Activated T-cell treated with anti-CD3 and anti-CD28 coated beads, Interleukin-2, amount 50 U/mL, for 48 hours (primary cell): ENCODE data around the gene VGLL4.
"Not testable (repeated sequence)": the region's sequence is repeated elsewhere in the genome, so short reads cannot be mapped to it uniquely, and the experiment has no call there.

Experiments used
- DNase-seq, 2 experiments: peaks; one replicate each; pipeline ENCODE4 v3.0.0-alpha.2; 2020

The VGLL4 gene

DNA sequence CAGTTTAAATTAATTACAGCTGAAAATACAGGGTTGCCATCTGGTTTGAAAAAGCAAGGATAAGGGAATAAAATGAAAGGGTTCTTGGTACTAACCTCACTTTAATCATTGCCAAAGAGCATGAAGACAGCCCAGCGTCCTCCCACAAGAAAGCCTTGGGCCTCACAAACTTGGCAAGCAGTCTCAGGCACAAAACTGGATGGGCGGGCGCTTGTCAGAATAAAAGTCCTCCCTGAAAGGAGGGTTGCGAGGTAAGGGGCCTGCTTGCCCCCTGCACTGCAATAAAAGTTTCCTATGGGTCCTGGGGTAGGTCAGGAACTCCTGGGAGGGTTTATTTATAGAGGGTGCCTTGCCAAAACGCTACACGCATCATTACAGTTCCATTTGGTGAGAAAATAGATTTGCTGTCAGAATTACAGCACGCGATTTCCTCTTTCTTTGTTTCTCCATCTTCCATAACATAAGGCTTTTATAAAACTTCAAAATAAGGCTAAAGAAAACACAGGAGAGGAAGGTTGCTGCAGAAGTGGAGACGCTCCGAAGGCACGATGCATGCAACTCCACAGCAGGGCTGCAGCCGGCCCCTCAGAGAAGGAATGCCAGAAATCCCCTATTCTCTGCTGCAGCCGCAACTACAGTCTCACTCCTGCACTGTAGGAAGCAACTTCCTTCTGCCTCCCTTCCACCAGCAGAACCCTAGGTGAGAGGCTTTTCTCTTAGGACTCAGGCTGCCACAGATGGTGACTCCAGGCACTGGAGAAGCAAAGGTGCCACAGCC is 61.3 kb downstream of the VGLL4 start:
- no peak for DNase-seq

DNA sequence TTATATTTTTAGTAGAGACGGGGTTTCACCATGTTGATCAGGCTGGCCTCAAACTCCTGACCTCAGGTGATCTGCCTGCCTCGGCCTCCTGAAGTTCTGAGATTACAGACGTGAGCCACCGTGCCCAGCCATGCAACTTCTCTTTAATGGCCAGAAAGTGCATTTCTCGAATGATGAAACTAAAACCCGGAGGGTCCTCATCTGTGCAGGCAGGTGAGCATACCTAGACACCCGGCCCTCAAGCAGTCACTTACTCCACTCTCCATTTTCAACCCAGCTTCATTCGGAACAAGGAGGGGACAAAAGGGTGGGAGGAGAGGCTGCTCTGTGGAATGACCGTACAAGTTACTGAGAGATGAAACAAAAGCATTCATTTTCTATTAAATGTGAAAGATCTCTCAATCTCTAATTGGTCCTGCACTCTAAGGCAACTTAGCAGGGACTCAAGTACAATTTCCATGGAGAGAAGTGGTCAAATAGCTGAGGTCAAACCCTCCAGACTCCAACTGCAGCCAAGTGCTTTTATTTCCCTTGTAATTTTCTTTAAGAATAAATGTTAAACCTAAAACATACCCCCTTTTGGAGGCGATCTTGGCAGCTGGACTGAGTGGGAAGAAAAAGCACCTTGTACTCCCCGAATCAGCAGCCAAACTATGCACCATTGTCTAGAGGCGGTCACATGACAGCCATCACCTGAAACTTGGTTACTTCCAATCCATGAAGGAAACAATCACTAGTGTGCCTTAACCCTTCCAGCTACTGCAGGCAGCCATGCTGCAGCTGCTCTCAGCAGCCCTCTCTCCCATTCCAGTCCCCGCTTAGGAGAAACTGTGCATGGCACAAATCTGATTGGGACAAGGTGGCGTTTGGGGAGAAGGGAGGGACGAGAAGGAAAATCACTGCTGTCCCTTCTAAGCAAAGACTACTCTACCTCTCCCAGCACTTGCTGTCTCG is 62.2 kb downstream of the VGLL4 start:
- no peak for DNase-seq

DNA sequence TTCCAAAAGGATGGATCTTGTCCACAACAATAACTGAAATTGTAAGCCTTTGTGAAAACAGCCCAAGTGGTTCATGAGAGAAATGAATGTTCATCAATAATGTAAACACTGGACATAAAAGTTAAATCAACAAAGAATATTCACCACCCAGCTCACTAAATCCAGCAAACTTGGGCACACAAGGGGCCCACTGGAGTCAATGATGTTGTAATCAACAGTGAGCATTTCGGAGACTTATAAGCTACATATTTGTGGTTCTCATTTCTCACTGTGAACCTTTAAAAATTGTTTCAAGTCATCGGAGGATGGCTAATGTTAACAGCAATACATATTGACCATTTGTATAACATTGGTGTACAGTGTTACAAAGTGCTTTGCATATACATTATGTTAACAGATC is 63.1 kb downstream of the VGLL4 start:
- DNase-seq: no peak

DNA sequence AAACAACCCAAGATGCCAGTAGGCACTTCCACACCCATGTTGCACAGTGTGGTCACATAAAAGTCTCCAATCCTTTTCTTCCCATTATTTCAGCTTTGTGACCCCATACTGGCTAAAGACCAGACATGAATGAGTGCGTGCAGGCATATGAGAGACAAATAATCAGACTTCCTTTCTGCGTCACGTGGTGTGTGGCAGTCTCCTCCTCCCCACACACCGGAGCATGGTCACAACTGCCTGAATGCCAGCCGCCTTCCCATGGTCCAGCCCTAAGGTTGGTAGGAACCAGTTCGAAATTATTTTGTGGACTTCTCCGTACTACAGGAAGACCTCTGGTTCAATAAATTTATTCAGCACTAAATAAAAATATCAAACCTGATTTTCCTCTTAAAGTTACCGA is 65.5 kb downstream of the VGLL4 start:
- no peak for DNase-seq

DNA sequence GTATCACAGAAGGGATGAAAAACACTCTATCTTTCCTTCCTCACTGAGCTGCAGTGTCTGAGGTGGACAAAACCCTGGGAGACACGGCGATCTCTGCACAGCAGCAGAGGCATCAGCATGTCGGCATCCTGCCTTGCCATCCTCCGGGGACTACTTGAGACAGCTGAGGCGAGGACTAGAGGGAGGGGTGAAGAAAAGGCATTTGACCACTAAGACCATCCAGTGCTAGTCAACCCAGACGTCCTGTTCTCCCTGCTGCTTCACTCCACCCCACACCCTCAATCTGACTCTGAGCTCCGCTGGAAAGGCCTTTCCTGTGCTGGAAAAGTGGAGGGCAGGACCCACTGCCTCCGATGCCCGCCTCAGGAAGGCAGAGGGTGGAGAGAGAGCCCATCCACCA is 67.3 kb downstream of the VGLL4 start:
- no peak for DNase-seq

DNA sequence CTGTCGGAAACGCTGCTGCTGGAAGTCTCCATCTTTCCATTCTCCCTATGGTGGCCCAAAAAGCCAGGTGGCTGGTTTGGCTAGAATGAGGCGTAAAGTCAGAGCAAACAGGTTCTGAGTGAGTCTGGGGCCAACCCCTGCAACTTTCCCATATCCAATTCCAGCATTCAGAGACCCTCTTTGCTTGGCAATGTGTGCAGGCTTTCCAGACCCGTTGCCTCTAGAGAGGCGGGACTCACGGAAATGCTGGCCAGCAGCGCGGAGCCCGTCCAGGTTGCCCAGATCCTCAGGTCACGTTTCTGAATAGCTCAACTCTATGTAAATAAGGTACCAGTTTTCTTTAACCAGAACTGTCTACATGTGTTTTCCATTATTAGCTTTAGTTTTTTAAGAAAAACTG is 68.0 kb downstream of the VGLL4 start:
- DNase-seq: no peak

DNA sequence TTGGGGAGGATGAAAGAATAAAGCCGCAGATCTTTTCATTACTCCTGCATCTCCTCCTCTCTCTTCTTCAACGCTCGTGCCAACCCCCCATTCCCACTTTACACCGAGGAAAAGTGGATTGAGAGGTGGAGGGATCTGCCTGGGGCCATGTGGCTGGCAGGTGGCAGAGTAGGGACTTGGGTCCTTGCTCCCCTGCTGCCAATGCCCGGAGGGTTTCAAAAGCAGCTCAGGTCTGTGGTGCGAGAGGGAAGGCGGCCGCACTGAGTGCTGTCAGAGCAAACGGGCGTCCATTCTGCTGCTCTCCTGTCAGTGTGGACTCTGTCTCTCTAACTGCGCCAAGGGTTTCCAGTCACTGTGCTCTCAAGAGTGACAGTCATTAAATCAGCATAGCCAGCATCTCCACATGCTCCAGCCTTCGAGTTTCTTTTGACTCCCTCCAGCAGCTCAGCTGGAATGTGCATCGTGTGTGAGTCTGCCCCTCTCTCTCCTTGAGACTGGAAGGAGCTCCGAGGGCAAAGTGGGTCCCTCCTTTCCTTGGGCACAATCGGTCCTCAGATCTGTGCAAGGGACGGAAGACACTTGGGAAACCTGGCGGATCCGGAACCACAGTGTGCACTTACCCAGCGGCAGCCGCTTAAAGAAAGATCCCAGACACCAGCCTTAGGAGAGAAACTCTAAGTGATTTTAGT is 68.6 kb downstream of the VGLL4 start:
- DNase-seq: no peak

DNA sequence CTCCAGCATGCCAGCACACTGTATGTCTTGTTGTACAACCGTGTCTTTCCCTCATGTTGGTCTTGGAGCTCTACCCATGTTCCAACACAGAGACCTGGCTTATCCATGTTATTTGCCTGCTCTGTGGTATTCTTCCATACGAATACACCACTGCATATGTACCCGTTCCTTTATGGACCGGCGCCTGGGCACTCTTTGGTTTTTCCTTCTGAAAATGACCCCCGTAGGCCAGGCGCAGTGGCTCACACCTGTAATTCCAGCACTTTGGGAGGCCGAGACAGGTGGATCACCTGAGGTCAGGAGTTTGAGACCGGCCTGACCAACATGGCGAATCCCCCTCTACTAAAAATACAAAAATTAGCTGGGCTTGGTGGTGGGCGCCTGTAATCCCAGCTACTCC is 71.1 kb downstream of the VGLL4 start:
- not testable (repeated sequence) for DNase-seq

DNA sequence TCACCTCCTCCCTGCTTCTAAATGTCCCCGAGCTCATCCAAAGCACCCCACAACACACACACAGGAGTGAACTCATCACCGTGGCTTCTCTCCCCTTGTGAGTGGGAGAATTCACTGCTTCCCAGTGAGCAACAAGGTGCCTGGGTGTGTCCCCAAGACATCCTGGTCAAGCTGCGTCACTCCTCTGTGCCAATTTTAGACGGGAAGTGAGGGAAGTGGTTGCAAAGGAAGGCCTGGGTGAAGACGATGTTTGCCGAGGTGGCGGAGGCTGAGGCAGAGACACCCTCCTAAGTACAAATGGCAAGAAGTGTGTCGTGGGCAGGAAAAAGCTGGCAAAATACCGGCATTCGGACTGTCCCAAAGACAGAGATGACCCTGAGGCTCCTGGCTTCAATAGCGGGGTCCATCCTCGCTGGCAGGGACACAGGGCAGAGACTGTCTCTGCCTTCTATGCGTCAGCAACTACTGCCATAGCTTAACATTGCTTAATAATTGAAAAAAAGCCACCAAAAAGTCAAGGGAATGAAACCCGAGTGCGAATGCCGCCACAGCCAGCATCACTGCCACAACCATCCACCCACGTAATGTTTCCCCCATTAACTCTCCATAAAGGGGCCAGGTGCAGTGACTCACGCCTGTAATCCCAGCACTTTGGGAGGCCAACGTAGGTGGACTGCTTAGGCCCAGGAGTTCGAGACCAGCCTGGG is 72.8 kb downstream of the VGLL4 start:
- no peak for DNase-seq

DNA sequence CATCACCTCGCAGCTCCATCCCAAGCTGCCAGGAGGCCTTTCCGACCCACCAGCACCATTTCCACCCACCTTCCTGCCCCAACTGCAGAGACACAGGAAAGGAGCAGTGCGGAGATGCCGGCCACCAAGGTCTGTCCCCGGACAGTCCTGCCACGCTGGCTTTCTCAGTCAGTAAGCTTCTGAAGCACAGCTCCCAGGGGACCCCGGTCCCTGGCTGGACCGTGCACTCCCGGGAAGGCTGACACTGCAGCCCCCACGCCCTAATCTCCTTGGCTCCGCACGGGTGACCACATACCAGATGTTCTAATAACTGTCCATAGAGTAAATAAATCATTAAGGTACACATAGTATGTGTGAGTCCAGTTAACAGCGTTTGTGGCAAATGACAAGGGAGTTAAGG is 73.5 kb downstream of the VGLL4 start:
- no peak for DNase-seq

DNA sequence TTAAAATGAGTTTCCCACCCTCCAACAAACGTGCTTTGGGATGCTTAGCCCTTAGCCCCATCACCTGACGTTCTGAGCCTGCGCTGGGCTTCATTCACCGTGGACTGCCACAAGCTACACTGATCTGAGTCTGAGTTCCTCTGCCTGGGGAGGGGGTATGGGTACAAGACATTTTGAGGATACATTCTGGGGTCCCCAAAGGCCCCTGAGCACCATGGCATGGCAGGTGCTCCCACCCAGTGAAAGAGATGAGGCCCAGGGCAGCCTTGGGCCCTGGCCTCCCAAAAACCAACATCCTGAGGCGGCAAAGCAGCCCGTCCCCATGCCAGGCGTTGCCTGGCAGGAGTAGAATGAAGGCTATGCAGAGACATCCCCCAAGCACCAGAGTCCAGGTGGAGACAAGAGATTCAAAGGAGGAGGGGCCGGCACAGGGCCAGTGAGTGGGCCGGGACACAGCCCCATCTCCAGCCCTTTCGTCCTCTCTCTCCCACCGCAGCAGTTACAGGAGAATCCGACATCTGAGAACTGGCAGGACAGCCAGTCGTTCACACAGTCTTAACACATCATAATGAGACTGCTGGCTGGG is 74.5 kb downstream of the VGLL4 start:
- DNase-seq: no peak

DNA sequence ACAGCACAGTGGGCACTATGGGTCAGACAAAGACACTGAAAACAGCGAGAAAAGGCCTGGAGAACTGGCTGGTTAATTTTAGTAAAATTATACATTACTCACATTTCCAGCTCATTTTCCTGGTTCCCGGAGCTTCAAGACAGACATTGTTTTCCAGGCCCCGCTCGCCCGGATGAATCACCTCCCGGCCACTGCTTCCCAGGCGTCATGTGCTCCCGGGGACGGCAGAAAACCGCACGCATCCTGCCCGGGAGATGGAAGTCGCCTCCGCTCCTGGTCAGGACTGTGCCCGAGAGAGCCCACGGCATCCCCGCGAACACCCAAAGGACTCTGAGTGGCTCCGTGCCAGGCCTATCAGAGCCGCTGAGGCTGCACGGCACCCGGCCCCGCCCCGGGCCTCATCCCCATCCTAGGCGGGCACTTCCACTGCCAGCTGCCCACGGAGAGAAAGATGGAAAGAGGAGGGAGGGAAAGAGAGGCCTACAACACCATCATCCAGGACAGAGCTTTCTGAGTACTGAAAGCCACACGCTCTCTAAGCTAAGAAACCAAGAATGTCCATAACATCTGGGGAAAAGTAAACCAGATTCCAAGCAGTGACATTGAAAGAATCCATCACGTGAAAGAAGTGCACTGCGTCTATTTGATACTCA is 75.1 kb downstream of the VGLL4 start:
- DNase-seq: no peak

DNA sequence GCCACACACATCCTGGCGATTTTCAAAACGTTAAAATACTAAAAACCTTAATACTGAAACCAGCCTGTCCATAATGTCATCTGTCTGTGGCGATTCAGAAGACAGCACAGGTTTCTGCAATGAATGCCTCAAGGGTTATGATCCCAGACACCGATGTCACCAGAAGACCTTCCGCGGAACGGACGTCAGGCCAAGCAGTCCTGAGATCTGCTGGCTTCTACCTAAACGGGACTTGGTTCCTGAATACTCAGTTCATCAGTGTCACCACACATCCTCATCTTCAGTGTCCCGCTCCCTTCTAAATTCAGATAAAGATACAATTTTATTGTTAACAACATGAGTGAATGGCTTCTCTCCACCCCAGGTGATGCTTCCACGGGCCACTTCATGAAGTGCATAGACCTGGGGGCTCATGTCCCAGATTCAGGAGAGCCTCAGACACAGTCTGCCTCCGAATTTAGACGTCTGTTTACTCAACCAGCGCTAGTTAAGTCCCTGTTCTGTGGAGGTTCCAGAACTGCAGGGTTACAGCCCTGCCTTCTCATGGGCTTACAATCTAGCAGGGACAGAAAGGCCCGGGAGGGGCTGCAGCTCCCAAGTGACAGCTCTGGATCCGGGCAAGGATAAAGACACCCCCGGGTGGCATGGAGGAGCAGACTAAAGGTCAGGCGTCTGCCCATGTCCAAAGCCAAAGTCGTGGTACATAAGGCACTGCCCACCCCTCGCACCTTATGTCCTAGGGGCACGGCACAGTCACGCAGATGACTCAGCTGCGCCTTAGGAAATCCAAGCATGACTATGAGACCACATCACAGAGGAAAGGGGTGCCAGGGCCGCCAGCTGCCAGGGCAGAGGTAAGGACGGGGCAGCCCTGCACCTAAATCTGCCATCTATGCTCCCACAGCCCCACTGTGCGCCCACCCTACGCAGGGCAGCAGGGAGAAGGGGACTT is 75.9 kb downstream of the VGLL4 start:
- peak in 1 of 2 experiments; percentile 37 for DNase-seq

DNA sequence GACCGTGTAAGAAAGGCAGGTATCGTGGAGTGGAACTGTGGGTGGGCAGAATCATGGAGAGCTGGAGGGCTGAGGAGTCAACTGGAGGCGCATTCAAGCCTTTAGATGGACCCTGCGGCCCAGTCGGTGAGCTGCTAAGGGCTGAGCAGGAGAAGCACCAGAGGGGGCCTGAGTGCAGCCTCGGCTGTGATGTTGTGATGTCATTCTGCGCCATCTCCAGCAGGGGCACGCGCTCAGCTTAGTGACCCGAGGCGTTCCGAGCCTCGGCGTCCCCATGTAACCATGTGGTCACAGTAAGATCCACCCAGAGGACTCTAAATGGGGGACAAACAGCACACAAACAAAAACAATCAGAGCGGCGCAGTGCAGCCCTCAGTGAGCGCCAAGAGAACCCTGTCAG is 76.8 kb downstream of the VGLL4 start:
- DNase-seq: no peak

DNA sequence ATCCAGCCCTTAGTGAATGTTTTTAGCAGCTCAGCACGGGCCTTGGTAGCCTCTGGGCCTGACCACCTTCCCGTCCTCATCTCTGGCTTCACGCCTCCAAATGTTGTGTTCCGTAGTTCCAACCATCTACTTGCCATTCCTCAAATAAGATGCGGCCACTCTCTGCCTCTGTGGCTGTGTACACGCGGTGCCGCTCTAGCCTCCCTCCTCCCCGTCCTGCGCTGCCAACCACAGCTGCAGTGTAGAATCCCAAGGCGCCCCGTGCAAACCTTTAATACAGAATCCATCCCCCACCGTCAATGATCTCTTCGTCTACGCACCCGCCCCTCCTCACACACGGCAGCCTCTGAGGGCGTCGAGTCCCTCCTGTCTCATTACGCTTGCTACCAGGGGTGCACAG is 77.2 kb downstream of the VGLL4 start:
- DNase-seq: no peak

DNA sequence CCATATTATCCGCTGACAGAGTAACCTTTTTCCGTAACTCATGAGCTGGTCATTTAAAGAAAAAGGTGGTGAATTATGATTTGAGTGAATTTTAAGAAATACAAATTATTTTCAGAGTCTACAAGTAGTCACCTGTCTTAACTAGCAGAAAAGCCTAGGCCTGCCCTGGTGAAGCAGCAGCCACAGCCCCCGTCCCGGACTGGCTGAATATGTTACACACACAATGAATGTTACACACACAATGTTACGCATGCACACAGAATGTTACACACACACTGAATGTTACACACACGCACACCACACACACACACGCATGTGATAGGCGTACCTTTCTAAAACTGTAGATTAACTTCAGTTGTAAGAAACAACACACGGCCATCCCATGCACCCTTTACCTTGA is 77.8 kb downstream of the VGLL4 start:
- DNase-seq: no peak

DNA sequence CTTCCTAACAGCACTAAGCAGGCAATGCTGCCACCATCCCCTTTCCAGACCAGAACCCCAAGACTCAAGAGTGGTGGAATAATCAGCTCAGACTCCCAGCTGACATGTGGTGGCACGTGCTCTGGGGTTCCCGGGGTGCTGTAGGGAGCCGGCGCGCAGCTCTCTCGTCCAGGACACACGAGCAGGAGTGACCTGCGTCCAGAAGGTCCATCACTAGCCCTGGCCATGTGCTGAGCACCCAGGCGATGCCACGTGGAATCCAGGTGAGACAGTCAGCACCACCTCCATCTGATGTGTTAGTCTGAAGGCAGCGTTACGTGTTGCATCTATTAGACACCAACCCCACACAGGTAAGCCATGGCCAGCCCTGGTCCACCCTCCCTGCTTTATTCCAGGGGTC is 78.2 kb downstream of the VGLL4 start:
- no peak for DNase-seq

DNA sequence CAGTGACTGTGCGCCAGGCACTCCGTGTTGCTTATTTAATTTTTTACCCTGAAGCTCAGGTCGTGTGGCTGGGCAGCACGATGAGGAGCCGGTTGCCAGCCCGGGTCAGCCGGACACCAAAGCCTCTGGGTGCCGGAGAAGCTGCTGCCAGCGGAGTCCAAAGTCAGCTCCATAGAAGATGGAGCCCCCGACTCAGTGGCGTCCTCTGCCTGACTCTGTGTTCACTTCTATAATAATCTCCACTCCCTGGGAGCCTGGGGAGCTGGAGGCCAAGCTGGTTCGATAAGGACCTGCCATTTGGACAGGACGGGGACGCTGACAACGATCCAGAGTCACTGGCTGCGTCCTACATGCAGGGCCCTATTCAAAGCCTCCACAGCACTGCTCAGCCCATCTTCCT is 78.6 kb downstream of the VGLL4 start:
- no peak for DNase-seq

DNA sequence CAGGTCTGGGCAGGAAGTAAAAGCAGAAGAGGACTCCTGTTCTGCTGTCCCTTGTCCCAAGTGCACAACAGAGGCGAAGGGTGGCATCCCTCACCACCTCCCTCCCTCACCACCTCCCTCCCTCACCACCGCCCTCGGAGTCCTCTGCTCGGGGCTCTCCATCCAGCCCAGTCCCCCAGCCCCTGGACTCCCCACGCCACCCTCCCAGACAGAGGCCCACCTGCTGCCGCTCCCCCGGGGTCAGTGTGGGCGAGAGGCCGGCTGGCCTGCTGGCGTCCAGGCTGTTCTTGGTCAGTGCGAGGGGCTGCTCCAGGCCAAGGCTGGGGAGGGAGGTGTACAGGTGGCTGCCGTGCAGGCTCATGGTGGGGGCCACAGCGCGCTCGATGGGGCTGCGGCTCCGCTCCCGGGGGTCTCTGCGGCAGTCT is 79.1 kb downstream of the VGLL4 start:
- no peak for DNase-seq

DNA sequence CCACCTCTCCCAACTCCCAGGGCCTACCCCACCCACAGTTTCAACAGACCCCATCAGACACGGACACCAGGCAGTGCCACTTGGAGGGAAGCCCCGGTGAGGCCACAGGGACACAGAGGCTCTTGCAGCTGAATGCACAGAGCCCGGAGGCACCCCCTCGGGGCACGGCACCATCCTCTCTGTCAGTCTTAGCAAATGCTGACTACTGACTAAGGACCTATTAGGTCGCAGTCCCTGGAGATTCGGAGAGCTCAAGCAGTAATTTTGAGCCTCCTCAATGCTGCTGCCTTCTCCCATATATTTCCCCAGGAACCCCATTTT is 79.9 kb downstream of the VGLL4 start:
- DNase-seq: no peak
